Measurements from ENCODE around the gene TMEM184A.

Gene TMEM184A

GRCh38 chr7:1555813-1556543 lies at the start of gene TMEM184A:
TSS of gene TMEM184A (minus strand) at chr7:1556205. CDS start at chr7:1555484, 721 bp downstream.
- DNase-seq, result peak; percentile 48

- no peak for DNase-seq
These were observed 48.4 kb upstream of the TMEM184A start for GRCh38 chr7:1604383-1604782.

- DNase-seq, result no peak
These were observed 47.6 kb upstream of the TMEM184A start for GRCh38 chr7:1603346-1604225.

- DNase-seq, result no peak
These were observed 46.4 kb upstream of the TMEM184A start for GRCh38 chr7:1602386-1602785.

GRCh38 chr7:1601956-1602355 lies 46.0 kb upstream of the TMEM184A start:
- DNase-seq, result no peak

GRCh38 chr7:1599640-1600395 lies 43.8 kb upstream of the TMEM184A start:
- no peak for DNase-seq

GRCh38 chr7:1598961-1599639 lies 43.1 kb upstream of the TMEM184A start:
- DNase-seq, result no peak

GRCh38 chr7:1598286-1598685 lies 42.3 kb upstream of the TMEM184A start:
- DNase-seq, result no peak

GRCh38 chr7:1597791-1598190 lies 41.8 kb upstream of the TMEM184A start:
- DNase-seq, result no peak

GRCh38 chr7:1597066-1597760 lies 41.2 kb upstream of the TMEM184A start:
- DNase-seq, result no peak

- DNase-seq, result no peak
These were observed 40.4 kb upstream of the TMEM184A start for GRCh38 chr7:1596181-1597043.

GRCh38 chr7:1595636-1596035 lies 39.6 kb upstream of the TMEM184A start:
- DNase-seq, result no peak

GRCh38 chr7:1595027-1595426 lies 39.0 kb upstream of the TMEM184A start:
- no peak for DNase-seq

- no peak for DNase-seq
These were observed 38.0 kb upstream of the TMEM184A start for GRCh38 chr7:1593904-1594421.

GRCh38 chr7:1593091-1593866 lies 37.3 kb upstream of the TMEM184A start:
- no peak for DNase-seq

GRCh38 chr7:1592299-1592871 lies 36.4 kb upstream of the TMEM184A start:
- no peak for DNase-seq

- DNase-seq, result no peak
These were observed 35.9 kb upstream of the TMEM184A start for GRCh38 chr7:1591876-1592275.

- no peak for DNase-seq
These were observed 35.4 kb upstream of the TMEM184A start for GRCh38 chr7:1591396-1591795.

GRCh38 chr7:1590887-1591286 lies 34.9 kb upstream of the TMEM184A start:
- DNase-seq, result no peak

- DNase-seq, result no peak
These were observed 34.5 kb upstream of the TMEM184A start for GRCh38 chr7:1590476-1590875.

All from CD4-positive, alpha-beta T cell treated with Interferon gamma for 1 hour (primary cell).